ENCODE data around the gene SORCS1. TPM values are rescaled to one million over a fixed set of nuclear protein-coding genes. Genes with fewer than 3 reads are reported as not detected.

SORCS1 gene
- total RNA-seq, 1 experiment from 2014 or later, result 1.7 TPM

GRCh38 chr10:106609470-106610266 is 554.8 kb downstream of the SORCS1 start:
- H4K20me1 ChIP-seq (ENCODE audit: control insufficient read depth, insufficient read depth, insufficient read length), result no peaks in the 10 kb centered on the region

More at GRCh38 chr10:106609470-106610266, 554.8 kb downstream of the SORCS1 start:
- Histone ChIP-seq H4K91ac (ENCODE audit: insufficient read length, low read depth, low read length) (no peak overlapping the region), H3K27ac (ENCODE audit: insufficient read length, low read depth, low read length) (no peak overlapping the region), H2BK15ac (ENCODE audit: low read depth, low read length) (no peak overlapping the region), H3T11ph (ENCODE audit: low read length) (no peak overlapping the region), H3K27me3 (ENCODE audit: insufficient read depth, low read length) (peaks cover 8% of the 10 kb centered on the region), H3K4me2 (ENCODE audit: insufficient read depth, insufficient read length, low read length) (no peak overlapping the region), H3K9ac (ENCODE audit: extremely low read depth, insufficient read length, low read length) (no peak overlapping the region), H2BK12ac (ENCODE audit: insufficient read length, low read depth, low read length) (no peak overlapping the region), H3K23me2 (ENCODE audit: insufficient read length, low read depth, low read length, poor library complexity, severe bottlenecking) (no peaks in the 10 kb centered on the region), H3K79me1 (ENCODE audit: insufficient read depth, low read depth, low read length, poor library complexity, severe bottlenecking) (no peaks in the 10 kb centered on the region), H3K14ac (ENCODE audit: insufficient read depth, low read length) (no peak overlapping the region), H4K5ac (ENCODE audit: insufficient read length, low read depth, low read length) (no peak overlapping the region), H2AFZ (ENCODE audit: low read length) (no peak overlapping the region), H3K18ac (ENCODE audit: insufficient read length, low read depth, low read length) (no peak overlapping the region), H3K79me2 (ENCODE audit: insufficient read depth, low read length) (no peaks in the 10 kb centered on the region), H2BK120ac (ENCODE audit: low read depth, low read length, poor library complexity, severe bottlenecking) (no peak overlapping the region), H2BK5ac (ENCODE audit: insufficient read length, low read length) (no peak overlapping the region), H3K56ac (ENCODE audit: insufficient read length, low read depth, low read length) (no peak overlapping the region), H3K23ac (ENCODE audit: insufficient read length, low read depth, low read length) (no peak overlapping the region), H2BK20ac (ENCODE audit: low read depth, low read length, poor library complexity, severe bottlenecking) (no peak overlapping the region), H4K8ac (replicated peaks; ENCODE audit: insufficient read length, low read depth, low read length) (no peak overlapping the region), H3K9me3 (ENCODE audit: control insufficient read depth, low read depth, low read length) (no peaks in the 10 kb centered on the region), H3K4me1 (ENCODE audit: insufficient read depth, low read length) (no peaks in the 10 kb centered on the region; the same call in 1 of the 2 replicates), H2AK5ac (ENCODE audit: insufficient read length, low read length) (no peak overlapping the region), H3K4ac (ENCODE audit: low read depth, low read length) (no peak overlapping the region)
- DNase-seq, result peak; percentile 37
- TF ChIP-seq CTCF (conservative IDR thresholded peaks at IDR 0.05), result peak; percentile 67
- peaks cover 39% of the 10 kb centered on the region for H3K27me3 Mint-ChIP-seq (ENCODE audit: low read depth)
- no peak overlapping the region for H3K27ac Mint-ChIP-seq
- no peaks in the 10 kb centered on the region; a peak in 1 of 5 replicates for H3K9me3 Mint-ChIP-seq
- H3K4me1 Mint-ChIP-seq, result peaks cover 2 to 3% of the 10 kb centered on the region in 2 experiments
- no CpG with 5 or more reads among the region's 3 CpGs for WGBS (ENCODE audit: extremely low coverage, insufficient read length, low lambda C conversion rate)
- H3K36me3 Mint-ChIP-seq (ENCODE audit: insufficient read depth in 1 of 3, low read depth in 3 of 3), result no peaks in the 10 kb centered on the region; a peak in 2 of 7 replicates
- H3K4me3 Mint-ChIP-seq, result no peak overlapping the region

Measured in H9 (cell line).